LNCaP clone FGC (cell line): ENCODE results near the gene ARHGEF3.
"Not testable (repeated sequence)": the region's sequence is repeated elsewhere in the genome, so short reads cannot be mapped to it uniquely, and the experiment has no call there.

Experiments
- DNase-seq: peaks from one replicate; pipeline ENCODE4 v3.0.0-alpha.2; 2011; ENCODE audit warnings: low read depth
- H3K4me3 ChIP-seq: 2 replicates; pipeline ENCODE4 v1.5.1; 2011; ENCODE audit warnings: mild to moderate bottlenecking, low read depth, low read length, control low read depth
- CTCF ChIP-seq: IDR thresholded peaks from 2 replicates; pipeline ENCODE4 v1.5.1; 2012; ENCODE audit warnings: mild to moderate bottlenecking; ENCODE audit not compliant: control insufficient read depth, insufficient read depth; ENCODE audit errors: extremely low read depth

The ARHGEF3 gene

DNA sequence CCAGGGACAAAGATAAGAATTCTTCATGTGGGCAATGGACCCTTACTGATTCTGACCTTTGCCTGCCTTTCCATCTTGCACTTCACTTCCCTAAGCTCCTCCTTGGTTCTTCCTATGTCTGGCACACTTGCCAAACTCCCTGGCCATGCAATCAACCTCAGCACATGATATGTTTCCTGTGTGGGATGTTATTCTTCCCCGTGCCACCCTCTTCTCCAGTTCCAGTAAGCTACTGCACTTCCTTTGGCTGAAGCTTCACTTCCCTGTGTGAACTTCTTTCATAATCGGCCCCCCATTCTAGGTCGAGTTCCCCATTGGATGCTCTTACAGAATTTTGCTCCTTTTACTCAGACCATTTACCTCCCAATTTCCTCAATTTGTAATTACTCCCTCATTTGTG is 108.0 kb downstream of the ARHGEF3 start:
- no peak for DNase-seq
- TF ChIP-seq CTCF = no peak

GRCh38 chr3:56692520-56693433 is 109.0 kb downstream of the ARHGEF3 start:
- H3K4me3 ChIP-seq, DNase-seq: not testable (repeated sequence)

More for the DNA sequence above, 108.0 kb downstream of the ARHGEF3 start:
- H3K4me3 ChIP-seq = no peak overlapping the region

GRCh38 chr3:56692001-56692365 is 109.8 kb downstream of the ARHGEF3 start:
- not testable (repeated sequence) for H3K4me3 ChIP-seq, DNase-seq

GRCh38 chr3:56691165-56692000 is 110.4 kb downstream of the ARHGEF3 start:
- no peak for DNase-seq
- no peak overlapping the region for H3K4me3 ChIP-seq
- no peak for TF ChIP-seq CTCF

- no peak for DNase-seq
- TF ChIP-seq CTCF = no peak
- no peak overlapping the region for H3K4me3 ChIP-seq
These were observed 112.4 kb downstream of the ARHGEF3 start for GRCh38 chr3:56689303-56689702.

- TF ChIP-seq CTCF = no peak
- no peak overlapping the region for H3K4me3 ChIP-seq
- no peak for DNase-seq
These were observed 113.6 kb downstream of the ARHGEF3 start for GRCh38 chr3:56688191-56688590.

GRCh38 chr3:56684029-56684428 is 117.7 kb downstream of the ARHGEF3 start:
- peak; percentile 87 for DNase-seq
- TF ChIP-seq CTCF = no peak
- no peak overlapping the region for H3K4me3 ChIP-seq
